Measurements from ENCODE around the gene ZP1.
"Not testable (repeated sequence)": the region's sequence is repeated elsewhere in the genome, so short reads cannot be mapped to it uniquely, and the experiment has no call there.

The ZP1 gene, protein sequence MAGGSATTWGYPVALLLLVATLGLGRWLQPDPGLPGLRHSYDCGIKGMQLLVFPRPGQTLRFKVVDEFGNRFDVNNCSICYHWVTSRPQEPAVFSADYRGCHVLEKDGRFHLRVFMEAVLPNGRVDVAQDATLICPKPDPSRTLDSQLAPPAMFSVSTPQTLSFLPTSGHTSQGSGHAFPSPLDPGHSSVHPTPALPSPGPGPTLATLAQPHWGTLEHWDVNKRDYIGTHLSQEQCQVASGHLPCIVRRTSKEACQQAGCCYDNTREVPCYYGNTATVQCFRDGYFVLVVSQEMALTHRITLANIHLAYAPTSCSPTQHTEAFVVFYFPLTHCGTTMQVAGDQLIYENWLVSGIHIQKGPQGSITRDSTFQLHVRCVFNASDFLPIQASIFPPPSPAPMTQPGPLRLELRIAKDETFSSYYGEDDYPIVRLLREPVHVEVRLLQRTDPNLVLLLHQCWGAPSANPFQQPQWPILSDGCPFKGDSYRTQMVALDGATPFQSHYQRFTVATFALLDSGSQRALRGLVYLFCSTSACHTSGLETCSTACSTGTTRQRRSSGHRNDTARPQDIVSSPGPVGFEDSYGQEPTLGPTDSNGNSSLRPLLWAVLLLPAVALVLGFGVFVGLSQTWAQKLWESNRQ

DNA sequence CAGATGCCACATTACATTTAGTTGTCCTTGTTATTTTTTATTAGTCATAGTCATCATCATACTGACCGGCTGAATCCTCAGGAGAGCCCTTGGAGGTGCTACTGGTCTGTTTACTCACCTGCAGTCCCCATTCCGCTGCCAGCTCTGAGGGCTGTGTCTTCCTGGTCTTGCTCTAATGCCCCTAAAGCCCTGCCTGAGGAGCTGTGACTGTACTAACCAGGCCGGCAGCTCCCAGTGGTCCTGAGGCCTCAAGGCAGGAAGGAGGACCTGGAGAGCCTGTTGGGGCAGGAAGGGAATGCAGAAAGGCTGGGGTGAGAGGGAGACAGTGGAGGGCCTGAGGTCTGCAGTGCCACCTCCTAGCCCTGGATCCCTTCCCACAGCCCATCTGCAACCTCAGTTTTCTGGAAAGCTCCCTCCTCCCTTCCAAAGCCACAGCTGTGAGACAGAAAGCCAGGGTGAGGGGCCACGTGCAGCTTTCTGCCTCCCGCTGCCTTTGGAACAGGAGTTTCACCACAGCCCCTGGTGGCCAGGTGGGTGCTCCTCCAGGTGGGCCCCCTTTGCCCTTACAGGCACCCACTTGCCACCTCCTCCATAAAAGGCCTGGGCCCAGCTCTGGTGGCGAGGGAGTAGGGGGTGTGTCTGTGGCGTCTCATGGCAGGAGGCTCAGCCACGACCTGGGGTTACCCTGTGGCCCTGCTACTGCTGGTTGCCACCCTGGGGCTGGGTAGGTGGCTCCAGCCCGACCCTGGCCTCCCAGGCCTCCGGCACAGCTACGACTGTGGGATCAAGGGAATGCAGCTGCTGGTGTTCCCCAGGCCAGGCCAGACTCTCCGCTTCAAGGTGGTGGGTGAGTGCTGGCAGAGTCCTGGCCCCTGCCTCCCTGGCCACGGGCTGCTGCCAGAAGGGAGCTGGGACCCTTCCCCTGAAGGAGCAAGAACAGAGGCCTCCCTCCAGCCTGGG lies at the start of gene ZP1:
Gene ZP1 (plus strand): TSS at position 632 of the 960 bp plus-strand sequence. CDS start 20 bp downstream, at position 652.
- DNase-seq: peak; percentile 79

DNA sequence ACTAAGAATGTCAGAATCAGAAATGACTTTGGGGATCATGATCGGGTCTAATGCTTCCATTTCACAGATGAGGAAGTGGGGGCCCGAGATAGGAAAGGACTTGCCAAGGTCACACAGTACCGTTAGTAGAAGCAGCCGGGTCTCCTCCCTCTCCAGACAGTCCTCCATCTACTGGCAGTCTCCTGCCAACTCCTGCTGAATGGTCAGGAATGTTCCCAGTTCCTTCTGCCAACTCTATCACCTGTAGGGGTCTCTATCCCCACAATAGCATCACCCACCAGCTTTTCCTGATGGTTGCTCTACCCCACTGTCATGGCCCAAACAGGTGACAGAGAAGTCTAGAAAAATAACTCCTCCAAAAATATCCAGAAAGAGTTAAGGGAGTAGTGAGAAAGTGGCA lies 49.3 kb upstream of the ZP1 start:
- no peak for DNase-seq

DNA sequence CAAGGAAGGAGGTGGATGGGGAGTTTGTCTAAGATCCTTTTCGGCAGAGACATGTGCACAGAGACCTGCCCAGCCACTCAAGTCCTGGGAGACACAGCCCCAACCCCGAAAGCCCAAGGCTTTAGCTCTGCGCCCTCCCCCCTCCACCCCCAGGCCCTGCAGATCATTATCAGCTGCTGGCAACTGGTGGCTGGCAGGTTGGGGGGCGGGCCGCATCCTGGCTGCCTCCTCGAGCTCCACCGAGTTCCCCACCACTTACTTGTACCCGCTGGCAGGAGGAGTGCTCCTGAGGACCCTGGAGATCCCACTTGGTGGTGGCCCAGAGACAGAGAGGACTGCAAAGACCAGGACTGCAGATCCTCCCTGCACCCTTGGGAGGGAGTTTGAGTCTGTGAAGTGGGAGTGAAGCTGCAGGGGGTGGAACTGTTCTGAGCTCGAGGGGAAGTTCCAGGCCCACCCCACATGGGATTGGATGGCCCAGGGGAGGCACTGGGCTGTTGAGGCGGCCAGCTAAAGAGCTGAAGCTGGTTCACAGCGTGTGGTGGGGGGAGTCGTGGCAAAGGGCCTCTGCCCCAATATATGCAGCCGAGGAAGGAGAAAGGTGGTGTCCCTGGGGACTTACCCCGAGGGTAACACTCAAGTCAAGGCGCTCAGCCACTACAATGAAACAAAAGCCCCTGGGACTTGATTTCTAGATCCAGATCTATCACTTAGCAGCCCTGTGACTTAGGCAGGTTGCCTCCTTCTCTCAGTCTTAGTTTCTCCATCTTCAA lies 45.3 kb upstream of the ZP1 start:
- DNase-seq: no peak

- DNase-seq: not testable (repeated sequence)
These were observed 43.5 kb upstream of the ZP1 start for GRCh38 chr11:60823745-60824306.

GRCh38 chr11:60825118-60825517 lies 42.2 kb upstream of the ZP1 start:
- no peak for DNase-seq

DNA sequence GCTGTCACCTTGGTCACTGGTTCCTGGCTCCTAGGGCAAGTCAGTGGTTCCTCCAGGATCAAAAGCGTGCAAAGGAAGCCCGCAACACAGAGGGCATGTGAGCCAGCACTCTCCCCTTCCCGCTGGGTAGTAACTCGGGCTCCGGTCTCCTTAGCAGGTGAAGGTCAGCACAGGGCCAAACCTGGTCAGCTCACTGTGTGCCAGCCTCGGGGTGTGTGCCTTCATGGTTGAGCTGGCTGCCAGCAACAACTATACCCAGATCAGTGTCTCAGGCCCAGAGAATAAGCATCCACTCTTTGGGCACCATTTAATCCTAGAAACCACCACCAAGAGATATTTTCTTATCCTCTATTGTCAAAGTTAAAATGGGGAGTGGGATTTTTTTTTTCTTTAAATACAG lies 41.6 kb upstream of the ZP1 start:
- no peak for DNase-seq

GRCh38 chr11:60830478-60831142 lies 36.7 kb upstream of the ZP1 start:
- DNase-seq: no peak

DNA sequence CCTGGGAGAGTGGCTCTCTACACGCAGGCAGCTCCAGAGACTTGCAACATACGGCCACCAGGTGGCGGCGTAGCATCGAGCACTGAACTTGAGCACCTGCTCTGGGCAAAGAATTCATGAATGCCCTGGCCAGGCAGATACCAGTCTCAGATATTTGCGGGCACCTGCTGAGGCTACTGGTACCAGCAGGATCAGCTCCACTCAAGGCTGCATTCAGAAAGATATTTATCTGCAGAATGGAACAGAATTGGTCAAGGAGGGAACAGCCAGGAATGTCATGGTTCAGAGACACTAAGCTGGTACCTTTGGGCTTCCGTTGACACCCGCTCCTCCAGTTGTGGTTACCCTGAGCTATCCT lies 36.2 kb upstream of the ZP1 start:
- peak; percentile 81 for DNase-seq

DNA sequence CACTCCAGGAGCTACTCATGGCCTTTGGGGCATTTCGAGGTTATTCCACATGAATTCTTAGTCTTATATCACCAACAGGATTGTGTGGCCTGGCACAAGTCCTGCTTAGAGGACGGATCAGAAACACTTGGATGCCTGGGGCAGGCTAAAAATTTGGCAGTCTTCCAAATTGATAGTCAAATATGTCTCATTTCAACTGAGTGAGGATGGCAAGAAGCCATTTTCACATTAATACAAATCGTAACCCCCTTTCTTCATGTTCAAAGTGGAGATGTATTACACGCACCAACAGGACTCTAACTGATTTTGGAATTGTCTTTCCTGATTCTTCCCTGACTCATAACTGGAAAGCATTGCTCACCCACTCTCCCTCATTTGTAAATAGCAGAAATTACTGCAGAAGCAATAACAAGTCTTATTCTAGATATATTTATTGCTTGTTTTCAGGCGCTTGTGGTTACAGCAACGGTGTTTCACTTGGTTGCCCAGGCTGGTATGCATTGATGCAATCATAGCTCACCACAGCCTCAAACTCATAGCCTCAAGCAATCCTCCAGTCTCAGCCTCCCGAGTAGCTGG lies 35.8 kb upstream of the ZP1 start:
- DNase-seq: no peak

- no peak for DNase-seq
These were observed 32.4 kb upstream of the ZP1 start for GRCh38 chr11:60834742-60835533.

DNA sequence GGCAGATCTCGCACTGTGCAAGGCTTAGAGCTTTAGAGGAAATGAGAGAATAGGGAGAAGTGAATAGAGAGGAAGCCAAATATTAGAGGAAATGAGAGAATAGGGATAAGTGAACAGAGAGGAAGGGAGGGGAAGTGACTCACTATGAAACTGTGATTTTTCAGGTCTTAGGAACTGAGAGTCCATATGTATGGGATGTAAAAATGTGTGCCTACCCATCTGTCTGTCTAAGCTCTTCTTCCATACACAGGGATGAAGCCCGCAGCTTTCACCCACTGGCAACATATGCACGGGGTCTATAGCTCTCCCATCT lies 31.9 kb upstream of the ZP1 start:
- DNase-seq: no peak

DNA sequence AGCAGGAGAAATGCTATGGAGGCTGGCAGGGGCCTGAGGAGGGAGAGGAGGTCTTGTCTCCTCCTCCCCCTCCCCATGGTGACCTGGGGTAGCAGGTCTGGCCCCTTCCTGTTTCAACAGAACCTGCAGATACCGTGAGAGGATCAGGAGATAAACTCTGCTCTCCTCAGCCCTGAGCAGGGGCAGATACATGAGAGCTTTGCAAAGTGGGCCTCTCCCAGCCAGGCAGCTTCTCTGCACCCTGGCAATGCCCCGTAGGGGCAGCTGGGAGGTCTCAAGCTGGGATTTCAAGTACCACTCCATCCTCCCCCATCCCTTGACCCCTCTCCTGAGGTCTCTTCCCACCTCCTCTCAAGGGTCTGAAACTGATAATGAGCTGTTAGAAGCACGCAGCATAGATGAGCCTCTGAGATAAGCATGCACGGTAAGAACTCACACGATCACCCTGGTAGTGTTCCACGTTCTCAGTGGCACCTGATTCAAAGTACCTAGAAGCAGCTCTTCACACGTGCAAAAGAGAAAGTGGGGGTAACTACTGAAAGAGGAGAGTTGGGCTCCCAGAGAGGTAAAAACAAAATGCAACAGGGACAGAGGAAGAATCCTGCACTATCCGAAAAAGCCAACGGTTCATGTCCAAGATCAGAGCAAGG lies 30.4 kb upstream of the ZP1 start:
- no peak for DNase-seq

DNA sequence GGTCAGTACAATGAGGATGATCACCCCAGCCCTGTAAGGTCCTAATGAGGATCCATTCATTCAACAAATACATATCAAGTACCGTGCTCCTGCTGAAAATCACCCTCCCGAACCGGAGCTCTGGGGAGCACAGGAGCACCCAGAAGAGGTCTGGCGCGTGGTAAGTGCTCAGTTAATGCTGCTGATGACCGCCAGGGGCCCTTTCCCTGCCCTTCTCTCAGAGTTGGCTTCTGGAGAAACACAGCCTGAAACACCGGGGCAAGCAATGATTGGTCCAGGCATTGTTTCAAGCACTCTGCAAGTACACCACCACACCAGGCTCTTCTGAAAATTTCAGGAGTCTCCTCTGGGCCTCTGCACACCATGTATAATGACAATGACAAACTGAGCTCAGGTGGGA lies 29.2 kb upstream of the ZP1 start:
- no peak for DNase-seq

DNA sequence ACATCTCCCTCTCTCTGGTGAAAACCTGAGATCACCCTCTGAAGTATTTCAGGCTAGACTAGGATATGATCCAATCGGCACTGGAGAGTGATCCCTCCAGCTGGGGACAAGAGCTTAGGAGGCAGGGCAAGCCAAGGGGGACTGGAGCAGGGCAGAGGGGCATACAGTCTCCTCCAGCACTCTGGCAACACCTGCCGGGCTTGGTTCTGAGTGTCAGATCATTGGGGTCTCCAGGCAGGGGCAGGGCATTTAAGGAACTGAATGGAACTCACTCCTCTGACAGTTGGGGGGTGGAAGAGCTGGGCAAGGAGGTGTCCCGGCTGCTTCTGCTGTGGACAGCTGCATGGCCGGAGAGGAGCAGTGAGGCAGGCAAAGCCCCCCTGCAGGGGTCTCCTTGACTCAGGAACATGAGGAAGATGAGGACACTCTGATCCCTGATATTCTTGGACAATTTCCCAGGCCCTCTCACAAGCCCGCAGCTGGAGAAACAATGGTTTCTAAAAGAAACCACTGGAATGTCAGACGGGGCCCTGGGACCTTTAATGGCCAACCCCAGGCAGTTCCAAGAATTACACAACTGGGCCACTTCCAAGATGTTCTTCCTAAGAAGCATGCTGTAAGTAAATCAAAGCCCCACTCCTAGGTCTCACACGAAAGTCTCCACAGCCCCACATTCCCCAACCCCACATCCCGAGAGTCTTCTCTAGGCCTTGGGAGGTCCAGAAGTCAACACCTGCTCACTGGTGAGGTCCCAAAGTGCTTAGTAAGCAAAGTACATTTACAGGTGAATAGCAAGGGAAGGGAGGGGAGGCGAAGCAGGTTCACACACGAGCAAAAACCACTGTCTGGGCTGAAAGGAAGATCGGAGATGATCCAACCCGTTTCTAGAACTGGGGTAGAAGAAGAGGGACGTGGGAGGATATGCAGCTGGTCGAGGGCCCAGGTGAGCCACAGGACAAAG lies 26.6 kb upstream of the ZP1 start:
- no peak for DNase-seq

DNA sequence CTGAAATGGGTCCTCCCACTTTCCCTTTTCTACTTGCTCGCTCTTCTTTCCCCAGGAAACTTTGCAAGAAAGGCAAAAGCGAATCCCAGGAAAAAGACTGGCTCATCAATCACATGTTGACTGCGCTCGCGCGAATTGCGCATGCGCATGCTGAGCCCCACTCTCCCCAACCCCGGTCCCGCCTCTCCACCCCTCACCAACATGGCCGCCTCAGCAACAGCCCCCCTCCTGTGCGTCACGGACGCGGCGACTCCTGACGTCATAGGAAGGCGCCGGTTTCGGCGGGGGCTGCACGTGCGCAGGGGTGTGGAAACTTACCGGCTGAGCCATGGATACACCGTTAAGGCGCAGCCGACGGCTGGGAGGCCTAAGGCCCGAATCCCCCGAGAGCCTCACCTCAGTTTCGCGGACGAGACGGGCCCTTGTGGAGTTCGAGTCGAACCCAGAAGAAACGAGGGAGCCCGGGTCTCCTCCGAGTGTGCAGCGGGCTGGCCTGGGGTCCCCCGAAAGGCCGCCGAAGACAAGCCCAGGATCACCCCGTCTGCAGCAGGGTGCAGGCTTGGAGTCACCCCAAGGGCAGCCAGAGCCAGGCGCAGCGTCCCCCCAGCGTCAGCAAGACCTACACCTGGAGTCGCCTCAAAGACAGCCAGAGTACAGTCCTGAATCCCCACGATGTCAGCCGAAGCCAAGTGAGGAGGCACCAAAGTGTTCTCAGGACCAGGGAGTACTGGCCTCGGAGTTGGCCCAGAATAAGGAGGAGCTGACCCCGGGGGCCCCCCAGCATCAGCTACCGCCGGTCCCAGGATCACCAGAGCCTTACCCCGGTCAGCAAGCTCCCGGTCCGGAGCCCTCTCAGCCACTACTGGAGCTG lies 25.3 kb upstream of the ZP1 start, which contains the start of gene CCDC86:
Gene CCDC86 (plus strand): TSS at position 317 of the 871 bp plus-strand sequence. CDS start 12 bp downstream, at position 329.
- peak; percentile 95 for DNase-seq

DNA sequence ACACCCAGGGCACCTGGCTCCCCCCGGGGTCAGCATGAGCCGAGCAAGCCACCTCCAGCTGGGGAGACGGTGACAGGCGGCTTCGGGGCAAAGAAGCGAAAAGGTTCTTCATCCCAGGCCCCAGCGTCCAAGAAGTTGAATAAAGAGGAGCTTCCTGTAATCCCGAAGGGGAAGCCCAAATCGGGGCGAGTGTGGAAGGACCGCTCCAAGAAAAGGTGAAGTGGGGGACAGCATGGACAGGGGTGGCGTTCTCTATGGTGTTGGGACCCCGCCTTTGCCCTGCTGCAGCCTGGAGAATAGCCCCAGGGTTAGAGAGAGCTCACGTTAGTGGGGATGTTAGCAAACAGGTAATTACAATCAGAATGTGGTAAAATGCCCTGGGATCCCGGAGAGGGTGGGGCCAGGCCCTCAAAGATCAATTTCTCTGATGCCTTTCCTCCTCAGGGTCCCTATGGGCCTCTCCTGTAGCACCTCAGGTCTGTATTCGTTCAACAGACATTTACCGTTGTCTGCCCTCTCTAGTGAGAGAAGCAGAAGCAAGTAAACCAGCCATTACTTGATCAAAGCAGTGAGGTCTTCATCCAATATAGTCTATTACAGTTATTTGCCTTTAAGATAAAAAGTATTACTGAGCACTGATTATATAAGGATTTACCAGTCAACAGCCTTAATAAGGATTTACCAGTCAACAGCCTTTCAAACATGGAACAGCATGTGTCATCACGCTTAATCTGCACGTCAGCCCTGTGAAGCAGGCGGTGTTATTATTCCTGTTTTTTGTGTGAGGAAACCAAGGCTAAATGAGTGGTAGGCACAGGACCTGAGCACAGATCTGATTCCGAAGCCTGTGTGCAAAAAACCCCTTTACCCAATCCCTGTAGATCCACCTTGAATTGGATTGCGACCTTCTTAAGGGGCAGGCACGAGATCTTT lies 24.4 kb upstream of the ZP1 start:
- peak; percentile 19 for DNase-seq
